HG02588 (cell line): ENCODE measurements around the gene CPSF4L.

Experiments
- ATAC-seq: cut with Tn5 transposase; IDR thresholded peaks from one replicate; pipeline ENCODE4 v1.9.1; 2021; ENCODE audit warnings: mild to moderate bottlenecking, moderate library complexity; ENCODE audit not compliant: unreplicated experiment

The CPSF4L gene

GRCh38 chr17:73205459-73205961 is 56.2 kb downstream of the CPSF4L start:
- ATAC-seq: no peak

DNA sequence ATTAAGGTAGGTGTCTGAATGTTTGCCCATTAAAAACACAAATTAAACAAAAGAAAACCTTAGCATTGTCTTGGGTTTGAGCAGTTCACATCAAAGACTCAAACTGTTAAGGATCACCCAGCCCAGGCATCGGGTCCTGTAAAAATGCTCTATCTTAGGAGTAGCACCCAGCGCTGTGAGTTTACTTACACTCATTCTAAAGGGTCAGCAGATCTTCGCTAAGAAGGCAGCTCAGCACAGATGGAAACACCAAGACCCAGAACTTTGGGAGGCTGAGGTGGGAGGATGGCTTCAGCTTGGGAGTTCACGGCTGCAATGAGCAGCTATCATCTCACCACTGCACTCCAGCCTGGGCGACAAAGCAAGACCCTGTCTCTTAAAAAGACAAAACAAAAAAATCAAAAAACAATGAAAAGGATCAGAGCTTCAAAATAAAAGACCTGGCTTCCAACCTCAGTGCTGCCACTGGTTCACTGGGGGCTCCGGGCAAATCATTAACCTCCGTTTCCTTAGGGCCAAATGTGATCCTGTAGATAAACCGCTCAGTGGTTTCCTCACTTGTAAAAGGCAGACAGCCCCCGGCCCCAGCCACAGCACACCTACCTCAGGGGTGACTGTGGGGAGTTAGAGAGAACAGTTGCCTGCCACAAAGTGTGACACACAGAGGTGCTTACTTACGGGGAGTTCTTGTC is 57.7 kb downstream of the CPSF4L start:
- no peak for ATAC-seq

GRCh38 chr17:73203135-73203787 is 58.4 kb downstream of the CPSF4L start:
- ATAC-seq: no peak

DNA sequence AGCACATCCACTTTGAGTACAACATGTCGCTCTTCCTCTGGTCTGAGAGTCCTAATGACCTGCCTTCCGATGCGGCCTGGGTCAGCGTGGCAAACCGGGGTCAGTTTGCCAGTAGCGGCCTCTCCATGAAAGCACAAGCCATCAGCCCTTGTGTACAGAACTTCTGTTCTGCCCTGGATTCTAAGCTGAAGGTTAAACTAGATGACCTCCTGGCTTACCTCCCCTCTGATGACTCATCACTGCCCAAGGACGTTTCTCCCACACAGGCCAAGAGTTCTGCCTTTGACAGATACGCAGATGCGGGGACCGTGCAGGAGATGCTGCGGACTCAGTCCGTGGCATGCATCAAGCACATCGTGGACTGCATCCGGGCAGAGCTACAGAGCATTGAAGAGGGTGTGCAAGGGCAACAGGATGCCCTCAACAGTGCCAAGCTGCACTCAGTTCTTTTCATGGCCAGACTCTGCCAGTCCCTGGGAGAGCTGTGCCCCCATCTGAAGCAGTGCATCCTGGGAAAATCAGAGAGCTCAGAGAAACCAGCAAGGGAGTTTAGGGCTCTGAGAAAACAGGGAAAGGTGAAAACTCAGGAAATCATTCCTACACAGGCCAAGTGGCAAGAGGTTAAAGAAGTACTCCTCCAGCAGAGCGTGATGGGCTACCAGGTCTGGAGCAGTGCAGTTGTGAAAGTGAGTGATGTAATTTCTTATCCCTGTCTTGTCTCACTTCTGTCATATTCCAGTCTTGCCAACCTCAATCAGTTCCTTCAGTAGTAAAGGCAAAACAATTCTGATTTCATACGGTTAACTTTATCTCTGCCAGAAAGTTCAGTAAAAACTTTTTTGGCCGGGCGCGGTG is 60.2 kb downstream of the CPSF4L start:
- no peak for ATAC-seq

- ATAC-seq: no peak
Measured at GRCh38 chr17:73200476-73200875, 61.2 kb downstream of the CPSF4L start.

GRCh38 chr17:73199751-73200317 is 61.8 kb downstream of the CPSF4L start:
- no peak for ATAC-seq

- no peak for ATAC-seq
Measured at GRCh38 chr17:73198930-73199260, 62.8 kb downstream of the CPSF4L start.
